D721Med (cell line): Measurements from ENCODE around the gene SPC24.
"Not testable (repeated sequence)": the region's sequence is repeated elsewhere in the genome, so short reads cannot be mapped to it uniquely, and the experiment has no call there.

Experiments used
- DNase-seq: peaks from one replicate; pipeline ENCODE4 v3.0.0; 2011; ENCODE audit warnings: low spot score; ENCODE audit not compliant: insufficient read length
- FAIRE-seq: peaks from 2 replicates; lab custom pipeline; 2011; peaks lifted over from hg19 to GRCh38; lab: Jason Lieb, UNC
- CTCF ChIP-seq: IDR thresholded peaks from 2 replicates; pipeline ENCODE4 v1.5.1; 2012; ENCODE audit warnings: mild to moderate bottlenecking, control low read depth; ENCODE audit not compliant: insufficient read depth; ENCODE audit errors: missing control alignments

Gene SPC24

GRCh38 chr19:11179716-11180297, 24.2 kb upstream of the SPC24 start:
- DNase-seq: no peak
- no peak for TF ChIP-seq CTCF
- FAIRE-seq: no peak

DNA sequence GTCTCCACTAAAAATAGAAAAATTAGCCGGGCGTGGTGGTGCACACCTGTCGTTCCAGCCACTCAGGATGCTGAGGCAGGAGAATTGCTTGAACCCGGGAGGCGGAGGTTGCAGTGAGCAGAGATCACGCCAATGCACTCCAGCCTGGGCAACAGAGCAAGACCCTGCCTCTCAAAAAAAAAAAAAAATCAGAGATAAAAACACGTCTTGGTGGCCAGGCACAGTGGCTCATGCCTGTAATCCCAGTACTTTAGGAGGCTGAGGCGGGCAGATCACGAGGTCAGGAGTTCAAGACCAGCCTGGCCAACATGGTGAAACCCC, 23.5 kb upstream of the SPC24 start:
- not testable (repeated sequence) for FAIRE-seq, DNase-seq

DNA sequence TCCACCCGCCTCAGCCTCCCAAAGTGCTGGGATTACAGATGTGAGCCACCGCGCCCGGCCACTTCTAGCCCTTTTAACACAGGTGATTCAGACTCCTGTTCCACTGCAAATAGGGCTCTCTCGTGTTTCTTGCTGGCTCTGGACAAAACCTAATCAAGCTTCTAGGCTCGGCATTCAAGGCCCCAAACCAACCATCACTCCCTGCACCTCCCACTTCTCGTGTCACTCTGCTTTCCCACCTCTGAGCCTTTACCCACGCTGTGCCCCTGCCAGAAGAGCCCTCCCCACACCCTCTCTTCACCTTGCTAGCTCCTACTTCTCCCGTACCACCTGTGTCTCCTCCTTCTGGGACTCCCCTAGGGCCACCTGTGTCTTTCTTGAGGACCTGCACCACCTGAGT, 22.0 kb upstream of the SPC24 start:
- FAIRE-seq (no peak), DNase-seq (no peak)
- TF ChIP-seq CTCF: no peak

GRCh38 chr19:11176466-11177193, 21.0 kb upstream of the SPC24 start:
- FAIRE-seq: no peak
- no peak for TF ChIP-seq CTCF
- no peak for DNase-seq

- DNase-seq (no peak), FAIRE-seq (no peak)
- TF ChIP-seq CTCF: no peak
Measured at GRCh38 chr19:11175920-11176319, 20.3 kb upstream of the SPC24 start.

DNA sequence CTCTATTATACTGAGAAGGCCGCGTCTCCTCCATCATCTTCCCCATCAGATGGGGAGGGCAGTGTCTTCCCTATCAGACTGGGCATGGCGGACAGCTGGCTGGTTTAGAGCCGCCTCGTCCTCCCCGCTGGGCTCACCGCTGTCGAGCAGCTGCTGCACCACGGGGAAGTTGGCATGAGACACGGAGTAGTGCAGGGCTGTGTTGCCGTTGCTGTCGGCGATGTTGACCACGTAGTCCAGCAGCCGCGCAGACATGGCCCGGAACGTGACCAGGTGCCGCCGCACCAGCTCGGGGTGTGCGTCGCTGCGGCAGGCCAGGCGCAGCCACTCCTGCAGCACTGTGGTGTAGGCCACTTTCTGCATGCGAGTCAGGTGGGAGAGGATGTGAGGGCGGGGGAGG, 18.8 kb upstream of the SPC24 start:
- FAIRE-seq (no peak), DNase-seq (no peak)
- TF ChIP-seq CTCF: no peak

DNA sequence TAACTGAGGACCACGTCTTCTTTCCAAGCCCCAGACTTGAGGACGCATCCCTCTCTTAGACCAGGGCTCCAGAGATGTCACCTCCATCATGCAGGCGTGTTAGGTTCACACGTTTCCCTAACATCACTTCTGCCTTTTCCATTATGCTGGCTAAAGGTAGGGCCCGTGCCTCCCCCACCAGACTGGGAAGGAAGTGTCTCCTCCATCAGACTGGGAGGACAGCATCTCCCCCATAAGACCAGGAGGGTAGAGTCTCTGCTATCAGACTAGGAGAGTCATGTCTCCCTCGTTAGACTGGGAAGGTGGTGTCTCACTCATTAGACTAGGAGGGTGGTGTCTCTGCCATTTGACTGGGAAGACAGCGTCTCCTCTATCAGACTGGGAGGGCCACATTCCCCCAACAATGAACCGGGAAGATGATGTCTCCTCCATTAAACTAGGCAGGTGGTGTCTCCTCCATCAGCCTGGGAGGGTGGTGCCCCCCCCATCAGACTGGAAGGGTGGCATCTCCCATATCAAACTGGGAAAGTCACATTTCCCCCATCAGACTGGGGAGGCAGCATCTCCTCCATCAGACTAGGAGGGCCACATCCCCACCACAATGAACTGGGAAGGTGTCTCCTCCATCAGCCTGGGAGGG, 18.1 kb upstream of the SPC24 start:
- TF ChIP-seq CTCF: no peak
- FAIRE-seq: no peak
- DNase-seq: no peak
